ENCODE results near the gene SLC17A3.
A peak's percentile ranks its signal among the peaks of the same experiment; 100 is the strongest.

The SLC17A3 gene

GRCh38 chr6:25889877-25890853 lies 16.1 kb upstream of the SLC17A3 start:
- DNase-seq: peak; percentile 14 to 70

GRCh38 chr6:25888626-25889025 lies 14.6 kb upstream of the SLC17A3 start:
- no peak for DNase-seq

GRCh38 chr6:25886066-25886465 lies 12.0 kb upstream of the SLC17A3 start:
- no peak for DNase-seq

- no peak for DNase-seq
These were observed 9.9 kb upstream of the SLC17A3 start for GRCh38 chr6:25883991-25884390.

- DNase-seq: no peak
These were observed 9.5 kb upstream of the SLC17A3 start for GRCh38 chr6:25883536-25883935.

- DNase-seq: no peak
These were observed 8.0 kb upstream of the SLC17A3 start for GRCh38 chr6:25882051-25882496.

GRCh38 chr6:25880601-25881000 lies 6.6 kb upstream of the SLC17A3 start:
- DNase-seq: no peak

GRCh38 chr6:25878721-25879322 lies 4.8 kb upstream of the SLC17A3 start:
- DNase-seq: no peak

- no peak for DNase-seq
These were observed 2.0 kb upstream of the SLC17A3 start for GRCh38 chr6:25875926-25876602.

GRCh38 chr6:25875563-25875905 lies 1.5 kb upstream of the SLC17A3 start:
- no peak for DNase-seq

GRCh38 chr6:25874822-25875562 lies 949 bp upstream of the SLC17A3 start:
- DNase-seq: no peak

- DNase-seq: no peak
These were observed 1.2 kb downstream of the SLC17A3 start for GRCh38 chr6:25872814-25873213.

- no peak for DNase-seq
These were observed 4.2 kb downstream of the SLC17A3 start for GRCh38 chr6:25869840-25870239.

- DNase-seq: no peak
These were observed 5.4 kb downstream of the SLC17A3 start for GRCh38 chr6:25868436-25869183.

GRCh38 chr6:25866011-25866410 lies 8.0 kb downstream of the SLC17A3 start:
- no peak for DNase-seq

GRCh38 chr6:25863360-25863759 lies 10.7 kb downstream of the SLC17A3 start:
- no peak for DNase-seq

GRCh38 chr6:25862199-25862598 lies 11.8 kb downstream of the SLC17A3 start:
- no peak for DNase-seq

- no peak for DNase-seq
These were observed 21.3 kb downstream of the SLC17A3 start for GRCh38 chr6:25852756-25853155.

- DNase-seq: no peak
These were observed 22.1 kb downstream of the SLC17A3 start for GRCh38 chr6:25851961-25852360.

GRCh38 chr6:25844518-25844917 lies 29.5 kb downstream of the SLC17A3 start:
- DNase-seq: peak; percentile 90 to 96

GRCh38 chr6:25842526-25842925 lies 31.5 kb downstream of the SLC17A3 start:
- no peak for DNase-seq

All from NCI-H524 (cell line).